Activated naive CD4-positive, alpha-beta T cell treated with anti-CD3 and anti-CD28 coated beads, Interleukin-2, amount 50 U/mL, for 72 hours (primary cell): ENCODE measurements around the gene SPAG4. TPM values are rescaled to one million over a fixed set of nuclear protein-coding genes. Genes with fewer than 3 reads are reported as not detected.
A peak's percentile ranks its signal among the peaks of the same experiment; 100 is the strongest.

Experiments
- ATAC-seq, 2 donors: fragments of 150-1000 bp; cut with Tn5 transposase; 2 replicates each; pipeline ENCODE4 v1.10.0; 2021; ENCODE audit warnings: mild to moderate bottlenecking in 2 of 2, moderate library complexity in 2 of 2
- DNase-seq, 2 donors: peaks; one replicate each; pipeline ENCODE4 v3.0.0; 2021 to 2022; ENCODE audit warnings: low spot score in 2 of 2
- H3K27ac Mint-ChIP-seq, 2 donors: one replicate each; pipeline ENCODE4 v1.8.0; 2022; ENCODE audit warnings: mild to moderate bottlenecking in 2 of 2, mixed read lengths in 2 of 2
- H3K36me3 Mint-ChIP-seq, 2 donors: one replicate each; pipeline ENCODE4 v1.8.0; 2022; ENCODE audit warnings: mixed read lengths in 2 of 2
- H3K9me3 Mint-ChIP-seq, 2 donors: one replicate each; pipeline ENCODE4 v1.8.0; 2022; ENCODE audit warnings: mixed read lengths in 2 of 2
- total RNA-seq, 2 donors: library from RNA; stranded (reverse); gene quantifications; one replicate each; pipeline ENCODE4 v1.2.3, GENCODE V29; 2022

Gene SPAG4
- total RNA-seq, 2 donors from 2014 or later = 9.6 to 13.2 TPM

DNA sequence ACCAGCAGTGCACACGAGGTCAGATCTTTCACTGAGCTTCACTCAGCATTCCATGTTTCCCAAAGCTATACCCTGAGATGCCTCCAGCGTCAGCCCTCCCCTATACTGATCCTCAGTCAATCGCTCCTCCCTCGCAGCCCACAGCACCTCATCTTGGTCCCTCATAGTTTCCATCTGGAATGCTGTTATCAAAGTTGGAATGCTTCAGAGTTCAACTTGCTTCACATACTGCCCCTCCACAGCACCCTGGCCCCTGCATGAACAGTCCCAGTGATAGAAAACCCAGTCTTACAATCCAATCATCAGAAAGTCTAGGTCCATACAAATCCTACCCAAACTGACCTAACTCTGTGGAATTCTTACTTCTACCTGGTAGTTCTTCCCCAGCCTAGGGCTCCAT is 20.0 kb downstream of the SPAG4 start:
- ATAC-seq = no peak
- H3K9me3 Mint-ChIP-seq = no peaks in the 10 kb centered on the region
- peak overlapping the region; percentile 49 to 73 for H3K27ac Mint-ChIP-seq
- H3K36me3 Mint-ChIP-seq = no peaks in the 10 kb centered on the region
- DNase-seq = no peak

DNA sequence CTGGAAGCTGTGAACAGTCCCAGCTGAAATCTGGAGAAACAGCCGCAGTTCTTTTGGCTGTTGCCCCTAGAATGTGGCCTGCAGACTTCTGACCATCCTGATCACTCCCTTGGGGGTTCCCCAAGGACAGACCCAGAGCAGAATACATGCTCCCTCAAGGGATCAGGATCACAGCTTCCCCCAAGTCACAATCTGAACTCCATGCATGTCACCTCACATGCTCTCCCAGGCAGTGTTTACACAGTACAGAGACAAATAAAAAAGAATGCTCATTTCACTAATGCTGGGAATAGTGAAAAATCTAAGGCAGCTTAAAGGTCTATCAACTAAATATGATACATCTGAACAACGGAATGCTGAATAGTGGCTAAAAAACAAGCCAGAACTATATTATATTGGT is 20.5 kb downstream of the SPAG4 start:
- Mint-ChIP-seq H3K36me3 (no peaks in the 10 kb centered on the region), H3K9me3 (no peaks in the 10 kb centered on the region), H3K27ac (peak overlapping the region; percentile 49 to 52)
- no peak for ATAC-seq
- no peak for DNase-seq

DNA sequence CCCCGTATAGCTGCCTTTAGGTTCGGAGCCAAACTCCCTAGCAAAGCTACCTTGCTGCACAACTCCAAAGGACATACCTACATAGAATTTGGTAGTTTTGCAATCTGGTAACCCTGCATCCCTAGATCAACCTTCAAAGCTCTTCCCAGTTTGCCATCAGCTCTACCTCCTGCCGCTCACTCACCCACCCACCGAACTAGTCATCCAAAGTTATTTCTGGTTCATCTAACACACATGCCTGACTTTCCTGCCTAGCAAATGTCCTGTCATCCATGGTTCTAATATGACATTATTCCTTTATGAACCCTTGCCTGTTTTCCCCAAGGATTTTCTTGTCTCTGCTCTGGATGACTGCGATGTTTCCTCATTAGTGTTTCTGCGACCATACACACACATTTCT is 21.6 kb downstream of the SPAG4 start:
- H3K9me3 Mint-ChIP-seq = no peaks in the 10 kb centered on the region
- H3K27ac Mint-ChIP-seq = peak overlapping the region in 1 of 2 donors; percentile 73
- ATAC-seq (no peak), DNase-seq (no peak)
- H3K36me3 Mint-ChIP-seq = no peaks in the 10 kb centered on the region

GRCh38 chr20:35638751-35639150 is 23.1 kb downstream of the SPAG4 start:
- Mint-ChIP-seq H3K9me3 (no peaks in the 10 kb centered on the region), H3K27ac (peak overlapping the region in 1 of 2 donors; percentile 46), H3K36me3 (peaks cover 0 to 3% of the 10 kb centered on the region in 2 donors)
- ATAC-seq (no peak), DNase-seq (no peak)

DNA sequence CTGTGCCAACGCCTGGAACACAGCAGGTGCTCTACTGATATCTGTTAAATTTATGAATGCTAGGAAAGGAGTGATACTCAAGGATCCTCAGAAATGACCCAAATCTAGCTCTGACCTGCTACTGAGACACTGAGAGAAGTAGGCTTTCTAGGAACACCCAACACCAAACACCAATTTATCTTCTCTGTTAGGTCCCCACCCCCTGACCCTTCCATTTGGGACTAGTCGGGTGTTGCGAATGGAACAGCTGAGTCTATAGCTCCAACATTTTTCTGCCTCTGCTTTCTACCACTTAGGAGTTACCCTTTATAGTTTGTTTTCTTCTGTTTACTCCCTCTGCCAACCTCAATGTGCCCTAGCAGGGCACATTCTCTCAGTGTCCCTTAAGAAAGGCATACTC is 25.1 kb downstream of the SPAG4 start:
- peaks cover 0 to 16% of the 10 kb centered on the region in 2 donors for H3K36me3 Mint-ChIP-seq
- no peak for ATAC-seq
- peak overlapping the region; percentile 25 to 39 for H3K27ac Mint-ChIP-seq
- no peak for DNase-seq
- H3K9me3 Mint-ChIP-seq = no peaks in the 10 kb centered on the region

- DNase-seq = no peak
- Mint-ChIP-seq H3K36me3 (peaks cover 0 to 16% of the 10 kb centered on the region in 2 donors), H3K27ac (no peak overlapping the region), H3K9me3 (no peaks in the 10 kb centered on the region)
- ATAC-seq = no peak
Measured at GRCh38 chr20:35641743-35642142, 26.1 kb downstream of the SPAG4 start.

GRCh38 chr20:35643045-35643444 is 27.4 kb downstream of the SPAG4 start:
- ATAC-seq (no peak), DNase-seq (no peak)
- peaks cover 0 to 22% of the 10 kb centered on the region in 2 donors for H3K36me3 Mint-ChIP-seq
- peak overlapping the region in 1 of 2 donors; percentile 7 for H3K27ac Mint-ChIP-seq
- H3K9me3 Mint-ChIP-seq = no peaks in the 10 kb centered on the region

DNA sequence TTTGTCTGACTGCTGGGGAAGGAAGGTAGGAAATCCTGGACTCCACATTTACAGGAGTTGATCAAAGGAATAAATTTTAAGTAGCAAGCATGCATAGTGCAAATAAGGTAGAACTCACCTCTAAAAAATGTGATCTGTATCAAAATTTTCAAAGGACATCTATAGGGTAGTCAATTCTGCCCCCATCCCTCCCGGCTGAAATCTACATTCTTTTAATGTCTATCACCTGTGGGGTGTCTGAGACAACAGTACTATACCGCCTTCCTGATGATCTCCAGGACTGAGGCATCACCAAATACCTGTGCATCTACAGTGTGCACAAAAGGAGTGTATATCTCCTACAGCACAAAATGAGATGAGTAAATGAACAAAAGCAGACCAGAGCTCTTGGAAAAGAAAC is 29.2 kb downstream of the SPAG4 start:
- H3K36me3 Mint-ChIP-seq = peaks cover 0 to 39% of the 10 kb centered on the region in 2 donors
- DNase-seq = no peak
- peak overlapping the region in 1 of 2 donors; percentile 16 for H3K27ac Mint-ChIP-seq
- no peaks in the 10 kb centered on the region for H3K9me3 Mint-ChIP-seq
- ATAC-seq = no peak

DNA sequence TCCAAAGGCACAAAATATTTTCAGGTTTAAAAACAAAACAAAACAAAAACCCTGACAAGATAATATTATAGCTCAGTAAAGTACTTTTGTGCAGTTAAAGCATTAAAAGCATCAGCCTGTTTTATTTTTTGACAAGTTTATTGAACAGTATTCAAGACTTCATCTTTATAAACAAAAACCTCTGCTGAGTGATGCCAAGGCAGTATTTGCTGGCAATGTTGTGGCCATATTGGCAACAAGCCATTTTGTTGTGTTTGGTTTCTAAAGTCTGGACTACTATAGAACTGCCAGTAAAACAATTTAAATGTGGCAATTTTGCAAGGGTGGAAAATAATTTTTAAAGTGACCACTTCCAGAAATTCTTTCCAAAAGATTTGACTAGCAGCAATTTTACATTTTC is 33.2 kb downstream of the SPAG4 start:
- no peak overlapping the region for H3K27ac Mint-ChIP-seq

GRCh38 chr20:35650632-35651031 is 35.0 kb downstream of the SPAG4 start:
- DNase-seq = no peak
- Mint-ChIP-seq H3K27ac (no peak overlapping the region), H3K36me3 (peaks cover 0 to 32% of the 10 kb centered on the region in 2 donors), H3K9me3 (no peaks in the 10 kb centered on the region)
- ATAC-seq = no peak

More for the DNA sequence above, 33.2 kb downstream of the SPAG4 start:
- Mint-ChIP-seq H3K9me3 (no peaks in the 10 kb centered on the region), H3K36me3 (peaks cover 0 to 44% of the 10 kb centered on the region in 2 donors)
- no peak for DNase-seq
- no peak for ATAC-seq

DNA sequence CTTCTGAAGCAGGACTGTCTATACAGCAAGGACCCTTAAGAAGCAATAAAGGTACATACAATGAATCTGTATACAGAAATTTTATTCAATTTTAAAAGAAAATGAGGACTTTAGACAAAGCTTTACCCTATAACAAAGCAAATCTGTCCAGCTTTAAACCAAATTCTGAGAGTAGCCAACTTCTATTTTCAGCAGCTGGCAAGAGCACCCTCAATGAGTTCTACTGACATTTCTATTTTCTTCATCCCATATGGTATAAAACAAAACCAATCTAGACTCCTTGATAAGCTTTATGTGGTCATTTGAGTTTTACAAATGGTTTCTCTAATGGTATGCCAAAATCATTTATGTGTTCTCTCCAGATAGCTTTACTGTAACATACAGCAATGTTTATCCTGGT is 36.3 kb downstream of the SPAG4 start:
- no peaks in the 10 kb centered on the region for H3K9me3 Mint-ChIP-seq
- H3K27ac Mint-ChIP-seq = no peak overlapping the region
- peaks cover 0 to 46% of the 10 kb centered on the region in 2 donors for H3K36me3 Mint-ChIP-seq
- DNase-seq (no peak), ATAC-seq (no peak)

GRCh38 chr20:35652641-35653429 is 37.2 kb downstream of the SPAG4 start:
- no peak for DNase-seq
- no peak for ATAC-seq
- peaks cover 0 to 49% of the 10 kb centered on the region in 2 donors for H3K36me3 Mint-ChIP-seq
- H3K9me3 Mint-ChIP-seq = no peaks in the 10 kb centered on the region
- no peak overlapping the region for H3K27ac Mint-ChIP-seq

DNA sequence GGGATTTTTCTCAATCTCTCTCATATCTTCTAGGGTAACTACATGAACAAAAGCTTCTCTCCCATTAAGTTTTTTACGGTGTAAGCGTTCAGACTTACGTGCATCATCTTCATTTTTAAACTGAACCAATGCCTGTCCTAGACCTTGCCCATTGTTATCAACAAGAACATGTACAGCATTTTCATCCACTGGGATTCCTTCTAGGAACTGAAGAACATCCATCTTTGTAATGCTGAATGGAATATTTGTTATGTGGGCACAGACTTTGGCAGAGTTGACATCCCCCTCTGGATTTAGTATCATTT is 37.8 kb downstream of the SPAG4 start:
- Mint-ChIP-seq H3K27ac (no peak overlapping the region), H3K36me3 (peaks cover 0 to 43% of the 10 kb centered on the region in 2 donors), H3K9me3 (no peaks in the 10 kb centered on the region)
- no peak for DNase-seq
- no peak for ATAC-seq

GRCh38 chr20:35653893-35654292 is 38.3 kb downstream of the SPAG4 start:
- Mint-ChIP-seq H3K9me3 (no peaks in the 10 kb centered on the region), H3K36me3 (peaks cover 0 to 42% of the 10 kb centered on the region in 2 donors), H3K27ac (no peak overlapping the region)
- ATAC-seq (no peak), DNase-seq (no peak)

DNA sequence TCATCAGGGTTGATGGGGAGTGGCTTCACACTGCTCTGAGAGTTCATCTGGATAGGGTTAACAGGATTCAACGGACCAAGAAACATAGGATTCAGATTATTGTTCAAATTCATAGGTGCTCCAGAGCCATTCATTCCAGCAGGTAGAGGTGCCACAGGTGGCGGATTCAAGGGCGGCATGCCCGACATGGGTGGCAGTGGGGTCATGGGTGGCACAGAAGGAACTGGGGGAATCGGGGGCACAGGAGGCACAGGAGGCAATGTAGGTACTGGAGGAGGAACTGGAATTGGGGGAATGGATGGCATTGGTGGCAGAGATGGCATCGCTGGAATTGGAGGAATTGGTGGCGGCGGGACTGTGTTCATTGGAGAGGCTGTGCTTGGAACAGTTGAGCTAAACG is 38.8 kb downstream of the SPAG4 start:
- Mint-ChIP-seq H3K27ac (no peak overlapping the region), H3K9me3 (no peaks in the 10 kb centered on the region), H3K36me3 (peaks cover 0 to 43% of the 10 kb centered on the region in 2 donors)
- ATAC-seq = no peak
- no peak for DNase-seq

DNA sequence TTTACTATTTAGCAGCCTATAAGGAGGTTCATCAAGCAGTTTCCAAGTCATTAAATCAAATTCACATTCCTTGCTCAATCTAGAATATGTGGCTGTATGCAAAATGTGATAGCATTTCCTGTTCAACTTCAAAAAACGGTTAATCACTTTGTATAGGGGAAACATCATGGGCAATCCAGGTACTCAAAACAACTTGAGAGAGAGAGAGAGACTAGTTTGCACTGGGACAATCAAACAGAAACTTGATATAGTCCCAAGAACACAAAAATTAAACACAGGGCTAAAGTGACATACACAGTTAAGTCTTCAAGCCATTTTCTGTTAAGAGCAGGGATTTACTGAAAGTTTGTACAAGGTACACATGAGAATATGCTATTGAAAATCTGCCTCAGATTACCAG is 41.6 kb downstream of the SPAG4 start:
- ATAC-seq = no peak
- peak overlapping the region in 1 of 2 donors; percentile 18 for H3K27ac Mint-ChIP-seq

DNA sequence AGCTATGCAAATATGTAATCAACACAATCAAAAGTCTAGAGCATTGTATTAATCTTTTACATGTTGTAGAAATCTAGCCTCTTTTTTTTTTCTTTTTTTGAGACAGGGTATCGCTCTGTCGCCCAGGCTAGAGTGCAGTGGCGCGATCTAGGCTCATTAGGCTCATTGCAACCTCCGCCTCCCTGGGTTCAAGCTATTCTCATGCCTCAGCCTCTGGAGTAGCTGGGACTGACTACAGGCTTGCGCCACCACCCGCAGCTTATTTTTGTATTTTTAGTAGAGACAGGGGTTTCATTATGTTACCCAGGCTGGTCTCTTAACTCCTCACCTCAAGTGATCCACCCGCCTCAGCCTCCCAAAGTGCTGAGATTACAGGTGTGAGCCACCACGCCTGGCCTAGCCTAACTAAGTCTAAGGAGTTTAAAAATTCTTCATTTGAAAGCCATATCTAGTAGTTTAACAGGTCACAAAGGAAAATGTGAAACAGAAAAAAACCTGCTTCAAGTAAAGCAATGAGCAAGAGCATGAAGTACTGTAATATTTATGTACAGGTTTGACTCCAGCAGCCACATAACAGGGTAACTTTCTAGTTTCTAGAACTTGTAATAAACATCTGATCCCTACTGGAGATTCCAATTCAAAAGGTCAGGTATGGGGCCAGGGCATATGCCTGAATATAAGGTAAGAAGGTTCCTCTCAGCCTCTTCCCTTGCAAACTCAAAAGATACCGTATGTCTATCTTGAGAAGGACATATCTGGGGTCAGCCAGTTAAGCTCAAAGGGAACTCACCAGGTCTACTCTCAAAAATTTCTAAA is 44.7 kb downstream of the SPAG4 start:
- Mint-ChIP-seq H3K36me3 (peaks cover 25 to 74% of the 10 kb centered on the region in 2 donors), H3K27ac (peak overlapping the region; percentile 99 to 100), H3K9me3 (no peaks in the 10 kb centered on the region)
- DNase-seq (peak in 1 of 2 donors; percentile 44), ATAC-seq (peak; percentile 62 to 70)

More for the DNA sequence above, 41.6 kb downstream of the SPAG4 start:
- H3K36me3 Mint-ChIP-seq = peaks cover 0 to 49% of the 10 kb centered on the region in 2 donors
- DNase-seq = no peak
- H3K9me3 Mint-ChIP-seq = no peaks in the 10 kb centered on the region
